ENCODE measurements around the gene MUC20. TPM values are rescaled to one million over a fixed set of nuclear protein-coding genes. Genes with fewer than 3 reads are reported as not detected.

Gene MUC20
- total and polyA plus RNA-seq, 2 experiments from 2014 or later: 0.29 TPM; not detected in 1

- Histone ChIP-seq H3K4me1 (ENCODE audit: insufficient read depth) (no peaks in the 10 kb centered on the region), H4K20me1 (replicated peaks; ENCODE audit: insufficient read depth) (no peaks in the 10 kb centered on the region), H3K4me3 (no peak overlapping the region), H3K4me2 (no peak overlapping the region), H3K79me2 (replicated peaks; ENCODE audit: insufficient read depth) (no peaks in the 10 kb centered on the region), H3K36me3 (ENCODE audit: insufficient read depth) (no peaks in the 10 kb centered on the region), H2AFZ (no peak overlapping the region), H3K9me2 (ENCODE audit: insufficient read depth) (no peaks in the 10 kb centered on the region), H3K27ac (ENCODE audit: low read depth) (no peak overlapping the region), H3K27me3 (ENCODE audit: insufficient read depth) (no peaks in the 10 kb centered on the region), H3F3A (replicated peaks; ENCODE audit: low read depth) (no peaks in the 10 kb centered on the region)
- TF ChIP-seq CTCF (conservative IDR thresholded peaks at IDR 0.05; ENCODE audit: low read depth in 2 of 2) (peak in 1 of 2 experiments; percentile 33; a peak in 2 of 4 replicates), EZH2phosphoT487 (IDR thresholded peaks at IDR 0.05; ENCODE audit: unreplicated experiment) (no peak), EZH2 (IDR thresholded peaks at IDR 0.05; ENCODE audit: low read depth, unreplicated experiment) (no peak), JUNB (IDR thresholded peaks at IDR 0.05; ENCODE audit: unreplicated experiment) (no peak), ETS1 (IDR thresholded peaks at IDR 0.05) (no peak), STAT1 (IDR thresholded peaks at IDR 0.05; ENCODE audit: unreplicated experiment) (no peak)
- Mint-ChIP-seq H3K36me3 (ENCODE audit: low read depth) (no peaks in the 10 kb centered on the region), H3K4me3 (no peak overlapping the region), H3K27ac (no peak overlapping the region), H3K9me3 (no peaks in the 10 kb centered on the region), H3K27me3 (ENCODE audit: insufficient read depth, low read depth, poor library complexity) (peaks cover 7% of the 10 kb centered on the region), H3K4me1 (no peaks in the 10 kb centered on the region)
- DNase-seq (ENCODE audit: low spot score): no peak
- peak; percentile 27; the same call in 1 of the 3 replicates for ATAC-seq
Observed at GRCh38 chr3:195739561-195740111, 18.9 kb downstream of the MUC20 start.

GRCh38 chr3:195744437-195744836 lies 23.7 kb downstream of the MUC20 start:
- no peaks in the 10 kb centered on the region for H3K36me3 ChIP-seq (ENCODE audit: insufficient read depth)
- no peak overlapping the region for H3K4me3 ChIP-seq
- no peak overlapping the region for H3K4me3 Mint-ChIP-seq
- no peaks in the 10 kb centered on the region for H3F3A ChIP-seq (replicated peaks; ENCODE audit: low read depth)
- no peaks in the 10 kb centered on the region for H4K20me1 ChIP-seq (replicated peaks; ENCODE audit: insufficient read depth)
- peaks cover 3% of the 10 kb centered on the region; the same call in 2 of the 3 replicates for H3K36me3 Mint-ChIP-seq (ENCODE audit: low read depth)
- DNase-seq (ENCODE audit: low spot score) (no peak), ATAC-seq (no peak)
- peaks cover 23% of the 10 kb centered on the region for H3K27me3 Mint-ChIP-seq (ENCODE audit: insufficient read depth, low read depth, poor library complexity)
- H3K27me3 ChIP-seq (ENCODE audit: insufficient read depth): peaks cover 13% of the 10 kb centered on the region
- H3K4me1 ChIP-seq (ENCODE audit: insufficient read depth): no peaks in the 10 kb centered on the region
- no peaks in the 10 kb centered on the region for H3K9me2 ChIP-seq (ENCODE audit: insufficient read depth)
- no peaks in the 10 kb centered on the region for H3K79me2 ChIP-seq (replicated peaks; ENCODE audit: insufficient read depth)
- H3K27ac Mint-ChIP-seq: no peak overlapping the region
- no peak overlapping the region for H2AFZ ChIP-seq
- H3K9me3 Mint-ChIP-seq: peaks cover 8% of the 10 kb centered on the region
- H3K4me1 Mint-ChIP-seq: no peaks in the 10 kb centered on the region
- H3K27ac ChIP-seq (ENCODE audit: low read depth): no peak overlapping the region
- no peak overlapping the region for H3K4me2 ChIP-seq
- TF ChIP-seq ZNF462 (CRISPR knock-in tag; IDR thresholded peaks at IDR 0.05): no peak
- no peak for TF ChIP-seq CTCF (conservative IDR thresholded peaks at IDR 0.05; ENCODE audit: low read depth in 2 of 2)
- no peak for TF ChIP-seq EZH2 (IDR thresholded peaks at IDR 0.05; ENCODE audit: low read depth, unreplicated experiment)
- no peak for TF ChIP-seq CREB1 (CRISPR knock-in tag; IDR thresholded peaks at IDR 0.05; ENCODE audit: low read depth)
- no peak for TF ChIP-seq JUNB (IDR thresholded peaks at IDR 0.05; ENCODE audit: unreplicated experiment)
- no peak for TF ChIP-seq POLR2AphosphoS5 (IDR thresholded peaks at IDR 0.05; ENCODE audit: low read depth)
- TF ChIP-seq STAT1 (IDR thresholded peaks at IDR 0.05; ENCODE audit: unreplicated experiment): no peak
